ENCODE measurements around the gene SNRPA. TPM values are rescaled to one million over a fixed set of nuclear protein-coding genes. Genes with fewer than 3 reads are reported as not detected.

SNRPA gene
- total RNA-seq, 4 donors from 2014 or later: 12.8 to 70.2 (median 19.0) TPM

DNA sequence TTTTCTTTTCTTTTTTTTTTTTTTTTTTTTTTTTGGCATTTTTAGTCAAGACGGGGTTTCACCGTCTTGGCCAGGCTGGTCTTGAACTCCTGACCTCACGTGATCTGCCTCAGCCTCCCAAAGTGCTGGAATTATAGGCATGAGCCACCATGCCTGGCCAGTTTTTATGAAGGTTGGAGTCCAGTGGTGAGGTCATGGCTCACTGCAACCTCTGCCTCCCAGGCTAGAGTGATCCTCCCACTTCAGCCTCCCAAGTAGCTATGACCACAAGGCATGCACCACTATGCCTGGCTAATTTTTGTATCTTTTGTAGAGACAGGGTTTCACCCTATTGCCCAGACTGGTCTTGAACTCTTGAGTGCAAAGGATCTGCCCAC lies 4.2 kb downstream of the SNRPA start:
- H3K4me1 ChIP-seq: peaks cover 0 to 3% of the 10 kb centered on the region in 2 donors

DNA sequence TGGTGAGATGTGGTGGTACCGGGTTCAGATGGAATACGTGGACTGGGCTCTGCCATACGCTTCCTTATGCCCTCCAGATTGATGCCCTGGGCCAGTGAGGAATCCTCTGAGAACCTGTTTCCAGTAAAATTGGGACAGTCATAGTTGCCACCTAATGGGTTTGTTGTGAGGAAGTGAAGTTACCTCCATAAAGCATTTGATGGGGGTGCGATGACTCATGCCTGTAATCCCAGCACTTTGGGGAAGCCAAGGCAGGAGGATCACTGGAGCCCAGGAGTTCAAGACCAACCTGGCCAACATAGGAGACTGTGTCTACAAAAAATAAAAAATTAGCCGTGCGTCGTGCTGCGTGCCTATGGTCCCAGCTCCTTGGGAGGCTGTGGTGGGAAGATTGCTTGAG lies 4.8 kb downstream of the SNRPA start:
- TF ChIP-seq POLR2A (IDR thresholded peaks at IDR 0.05): no peak
- TF ChIP-seq, protein P1, sequence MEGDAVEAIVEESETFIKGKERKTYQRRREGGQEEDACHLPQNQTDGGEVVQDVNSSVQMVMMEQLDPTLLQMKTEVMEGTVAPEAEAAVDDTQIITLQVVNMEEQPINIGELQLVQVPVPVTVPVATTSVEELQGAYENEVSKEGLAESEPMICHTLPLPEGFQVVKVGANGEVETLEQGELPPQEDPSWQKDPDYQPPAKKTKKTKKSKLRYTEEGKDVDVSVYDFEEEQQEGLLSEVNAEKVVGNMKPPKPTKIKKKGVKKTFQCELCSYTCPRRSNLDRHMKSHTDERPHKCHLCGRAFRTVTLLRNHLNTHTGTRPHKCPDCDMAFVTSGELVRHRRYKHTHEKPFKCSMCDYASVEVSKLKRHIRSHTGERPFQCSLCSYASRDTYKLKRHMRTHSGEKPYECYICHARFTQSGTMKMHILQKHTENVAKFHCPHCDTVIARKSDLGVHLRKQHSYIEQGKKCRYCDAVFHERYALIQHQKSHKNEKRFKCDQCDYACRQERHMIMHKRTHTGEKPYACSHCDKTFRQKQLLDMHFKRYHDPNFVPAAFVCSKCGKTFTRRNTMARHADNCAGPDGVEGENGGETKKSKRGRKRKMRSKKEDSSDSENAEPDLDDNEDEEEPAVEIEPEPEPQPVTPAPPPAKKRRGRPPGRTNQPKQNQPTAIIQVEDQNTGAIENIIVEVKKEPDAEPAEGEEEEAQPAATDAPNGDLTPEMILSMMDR (IDR thresholded peaks at IDR 0.05): no peak
- Histone ChIP-seq H3K4me3 (no peak overlapping the region), H3K9me3 (no peaks in the 10 kb centered on the region), H3K36me3 (no peaks in the 10 kb centered on the region), H3K27me3 (no peaks in the 10 kb centered on the region), H3K27ac (no peak overlapping the region), H3K4me1 (peaks cover 0 to 3% of the 10 kb centered on the region in 2 donors)
- intact Hi-C loops (cut with DNase I; ENCODE audit: low total_unique reads): no loop called here
- DNase-seq: no peak

More for the DNA sequence above, 4.2 kb downstream of the SNRPA start:
- no peaks in the 10 kb centered on the region for H3K27me3 ChIP-seq
- H3K27ac ChIP-seq: no peak overlapping the region
- H3K4me3 ChIP-seq: no peak overlapping the region
- no peak for DNase-seq
- no peaks in the 10 kb centered on the region for H3K9me3 ChIP-seq
- H3K36me3 ChIP-seq: no peaks in the 10 kb centered on the region
- TF ChIP-seq, protein P1 (IDR thresholded peaks at IDR 0.05): no peak
- TF ChIP-seq POLR2A (IDR thresholded peaks at IDR 0.05): no peak
- intact Hi-C loops (cut with DNase I; ENCODE audit: low total_unique reads): no loop called here

DNA sequence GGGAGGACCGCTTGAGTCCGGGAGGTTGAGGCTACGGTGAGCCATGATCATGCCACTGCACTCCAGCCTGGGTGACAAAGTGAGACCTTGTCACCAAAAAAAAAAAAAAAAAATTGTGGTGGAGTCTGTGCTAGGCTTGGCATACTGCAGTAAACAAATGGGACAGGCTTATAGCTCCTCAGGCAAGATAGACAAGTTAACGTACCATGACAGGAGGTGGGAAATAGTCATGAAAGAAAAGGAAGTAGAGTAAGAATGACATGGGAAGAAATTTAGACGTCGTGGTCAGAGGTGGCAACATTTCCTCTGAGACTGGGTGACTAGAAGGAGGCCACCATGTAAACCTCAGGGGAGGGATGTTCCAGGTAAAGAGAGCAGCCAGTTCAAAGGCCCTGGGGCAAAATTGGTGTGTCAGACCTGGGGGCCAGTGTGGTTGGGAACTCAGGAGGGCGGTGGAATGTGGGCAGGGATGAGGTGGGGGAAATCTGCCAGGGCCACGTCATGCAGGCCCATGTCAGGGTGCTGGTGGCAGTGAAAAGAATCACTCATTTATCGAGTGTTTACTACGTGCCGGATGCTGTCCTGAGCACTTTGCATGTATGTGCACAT lies 5.6 kb downstream of the SNRPA start:
- DNase-seq: no peak
- H3K27me3 ChIP-seq: no peaks in the 10 kb centered on the region
- intact Hi-C loops (cut with DNase I; ENCODE audit: low total_unique reads): no loop called here

DNA sequence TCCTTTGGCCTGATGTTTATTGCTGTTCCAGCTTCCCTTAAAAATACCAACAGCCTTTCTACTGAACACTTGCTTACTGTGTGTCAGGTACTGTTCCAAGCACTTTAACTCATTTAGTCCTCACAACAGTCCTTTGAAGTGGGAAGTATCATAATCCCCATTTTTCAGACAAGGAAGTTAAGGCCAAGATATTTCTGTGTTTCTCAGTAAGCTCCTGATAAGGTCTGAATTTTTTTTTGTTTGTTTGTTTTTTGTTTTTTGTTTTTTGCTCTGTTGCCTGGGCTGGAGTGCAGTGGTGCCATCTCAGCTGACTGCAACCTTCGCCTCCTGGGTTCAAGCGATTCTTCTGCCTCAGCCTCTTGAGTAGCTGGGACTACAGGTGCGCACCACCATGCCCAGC lies 7.5 kb downstream of the SNRPA start:
- Histone ChIP-seq H3K9me3 (no peaks in the 10 kb centered on the region), H3K27me3 (no peaks in the 10 kb centered on the region), H3K27ac (no peak overlapping the region), H3K36me3 (no peaks in the 10 kb centered on the region), H3K4me3 (no peak overlapping the region), H3K4me1 (peaks cover 0 to 3% of the 10 kb centered on the region in 2 donors)
- DNase-seq: no peak
- intact Hi-C loops (cut with DNase I; ENCODE audit: low total_unique reads): no loop called here
- no peak for TF ChIP-seq POLR2A (IDR thresholded peaks at IDR 0.05)
- TF ChIP-seq, protein P1 (IDR thresholded peaks at IDR 0.05): no peak

More for the DNA sequence above, 5.6 kb downstream of the SNRPA start:
- TF ChIP-seq POLR2A (IDR thresholded peaks at IDR 0.05): no peak
- TF ChIP-seq, protein P1 (IDR thresholded peaks at IDR 0.05): no peak
- peaks cover 0 to 3% of the 10 kb centered on the region in 2 donors for H3K4me1 ChIP-seq
- H3K36me3 ChIP-seq: no peaks in the 10 kb centered on the region
- no peak overlapping the region for H3K27ac ChIP-seq
- H3K9me3 ChIP-seq: no peaks in the 10 kb centered on the region
- H3K4me3 ChIP-seq: no peak overlapping the region

DNA sequence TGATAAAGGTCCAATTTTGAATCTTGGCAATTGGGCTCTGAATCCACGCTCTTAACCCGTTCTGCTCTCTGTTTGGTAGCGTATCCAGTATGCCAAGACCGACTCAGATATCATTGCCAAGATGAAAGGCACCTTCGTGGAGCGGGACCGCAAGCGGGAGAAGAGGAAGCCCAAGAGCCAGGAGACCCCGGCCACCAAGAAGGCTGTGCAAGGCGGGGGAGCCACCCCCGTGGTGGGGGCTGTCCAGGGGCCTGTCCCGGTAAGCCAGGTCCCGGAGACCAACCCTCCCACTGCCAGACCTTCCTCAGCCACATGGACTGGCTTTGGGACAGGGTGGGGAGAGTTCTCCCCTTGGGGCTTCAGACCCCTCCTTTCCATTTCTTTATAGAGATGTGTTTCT lies 8.3 kb downstream of the SNRPA start:
- TF ChIP-seq, protein P1 (IDR thresholded peaks at IDR 0.05): no peak
- TF ChIP-seq POLR2A (IDR thresholded peaks at IDR 0.05): no peak
- no peaks in the 10 kb centered on the region for H3K27me3 ChIP-seq
- no peak overlapping the region for H3K27ac ChIP-seq
- no peak for DNase-seq
- intact Hi-C loops (cut with DNase I; ENCODE audit: low total_unique reads): no loop called here
- no peak overlapping the region for H3K4me3 ChIP-seq
- H3K9me3 ChIP-seq: no peaks in the 10 kb centered on the region
- H3K36me3 ChIP-seq: no peaks in the 10 kb centered on the region
- H3K4me1 ChIP-seq: no peaks in the 10 kb centered on the region

Measured in uterus (tissue), 4 donors.